IMR-90 (cell line): ENCODE measurements around the gene HERPUD1. TPM values are rescaled to one million over a fixed set of nuclear protein-coding genes. Genes with fewer than 3 reads are reported as not detected.

Source experiments
- ATAC-seq: fragments of 200-7000 bp; cut with Tn5 transposase; 2 replicates; pipeline ENCODE4 v1.9.1; 2020; ENCODE audit warnings: low read depth, mild to moderate bottlenecking, moderate library complexity
- BruUV-seq: library from RNA; stranded (reverse); fragments of 400-500 nt; replicated peaks from 2 replicates; lab custom pipeline; 2021; lab: Mats Ljungman, UMichigan
- CTCF ChIA-PET: fragments of 300-600 bp; formaldehyde crosslinking; extraction: SDS; loops from one replicate; lab custom pipeline; 2021; ENCODE audit warnings: antibody characterized with exemption; lab: Yijun Ruan, JAX
- POLR2A ChIA-PET: fragments of 300-600 bp; sonication (Branson Sonifier 250); formaldehyde crosslinking; loops from one replicate; lab custom pipeline; 2022; ENCODE audit warnings: antibody characterized with exemption; ENCODE audit not compliant: unreplicated experiment; lab: Charles Lee
- DNase-seq: peaks from one replicate; pipeline ENCODE4 v3.0.0; 2013
- H2AFZ ChIP-seq: replicated peaks from 2 replicates; pipeline ENCODE3; 2013; ENCODE audit warnings: low read length, mild to moderate bottlenecking; ENCODE audit not compliant: poor library complexity
- H2AK5ac ChIP-seq: 2 replicates; pipeline ENCODE4 v1.6.1; 2013; ENCODE audit warnings: low read depth, low read length, inconsistent platforms
- H2AK9ac ChIP-seq: replicated peaks from 2 replicates; pipeline ENCODE3; 2013; ENCODE audit warnings: mild to moderate bottlenecking, low read depth, low read length, moderate library complexity; ENCODE audit not compliant: poor library complexity
- H2BK120ac ChIP-seq: 2 replicates; pipeline ENCODE4 v1.6.1; 2013; ENCODE audit warnings: low read depth, low read length, inconsistent platforms
- H2BK15ac ChIP-seq: 3 replicates; pipeline ENCODE4 v1.6.1; 2013; ENCODE audit warnings: low read depth, low read length, inconsistent platforms
- H2BK20ac ChIP-seq: 2 replicates; pipeline ENCODE4 v1.6.1; 2013; ENCODE audit warnings: low read depth, mild to moderate bottlenecking, inconsistent platforms, low read length, moderate library complexity
- H2BK5ac ChIP-seq: 2 replicates; pipeline ENCODE4 v1.6.1; 2013; ENCODE audit warnings: mild to moderate bottlenecking, low read depth, low read length, inconsistent platforms; ENCODE audit not compliant: poor library complexity, severe bottlenecking
- H3K14ac ChIP-seq: replicated peaks from 2 replicates; pipeline ENCODE4 v1.6.1; 2013; ENCODE audit warnings: low read depth, low read length, inconsistent platforms
- H3K18ac ChIP-seq: 2 replicates; pipeline ENCODE4 v1.6.1; 2013; ENCODE audit warnings: low read depth, low read length, control low read depth
- H3K23ac ChIP-seq: 2 replicates; pipeline ENCODE4 v1.6.1; 2013; ENCODE audit warnings: low read depth, low read length, inconsistent platforms
- H3K27ac ChIP-seq: 2 replicates; pipeline ENCODE4 v1.5.1; 2013; ENCODE audit warnings: mild to moderate bottlenecking, control low read depth, low read length; ENCODE audit not compliant: insufficient read depth
- H3K27me3 ChIP-seq: 2 replicates; pipeline ENCODE4 v1.6.1; 2013; ENCODE audit warnings: low read length; ENCODE audit not compliant: control insufficient read depth, insufficient read depth
- H3K36me3 ChIP-seq: 2 replicates; pipeline ENCODE4 v1.6.1; 2013; ENCODE audit warnings: low read length, mixed read lengths; ENCODE audit not compliant: control insufficient read depth, insufficient read depth
- H3K4ac ChIP-seq: 2 replicates; pipeline ENCODE4 v1.6.1; 2013; ENCODE audit warnings: low read depth, low read length, inconsistent platforms
- H3K4me1 ChIP-seq: 2 replicates; pipeline ENCODE4 v1.6.1; 2013; ENCODE audit warnings: low read length, mixed read lengths; ENCODE audit not compliant: control insufficient read depth, insufficient read depth
- H3K4me2 ChIP-seq: 2 replicates; pipeline ENCODE4 v1.6.1; 2013; ENCODE audit warnings: low read depth, mild to moderate bottlenecking, control low read depth, low read length, moderate library complexity
- H3K4me3 ChIP-seq: 2 replicates; pipeline ENCODE4 v1.5.1; 2013; ENCODE audit warnings: low read depth, mild to moderate bottlenecking, control low read depth, low read length, moderate library complexity; ENCODE audit not compliant: insufficient read depth
- H3K56ac ChIP-seq: 2 replicates; pipeline ENCODE4 v1.6.1; 2013; ENCODE audit warnings: low read length, inconsistent platforms; ENCODE audit not compliant: insufficient read depth; ENCODE audit errors: extremely low read depth
- H3K79me1 ChIP-seq, 2 experiments: 2 replicates each; pipeline ENCODE4 v1.6.1; 2013; ENCODE audit warnings: low read length in 2 of 2, inconsistent platforms in 1 of 2, low read depth in 1 of 2
- H3K9ac ChIP-seq: 2 replicates; pipeline ENCODE4 v1.6.1; 2013; ENCODE audit warnings: low read depth, low read length, control low read depth
- H3K9me1 ChIP-seq: 2 replicates; pipeline ENCODE4 v1.6.1; 2013; ENCODE audit warnings: low read length, inconsistent platforms; ENCODE audit not compliant: insufficient read depth
- H3K9me3 ChIP-seq: 2 replicates; pipeline ENCODE4 v1.6.1; 2013; ENCODE audit warnings: low read length; ENCODE audit not compliant: control insufficient read depth, insufficient read depth
- H4K20me1 ChIP-seq: 2 replicates; pipeline ENCODE4 v1.6.1; 2013; ENCODE audit warnings: low read length, inconsistent platforms; ENCODE audit not compliant: insufficient read depth
- H4K5ac ChIP-seq: 2 replicates; pipeline ENCODE4 v1.6.1; 2013; ENCODE audit warnings: mild to moderate bottlenecking, low read depth, low read length, control low read depth
- H4K8ac ChIP-seq, 2 experiments: 2 replicates each; pipeline ENCODE4 v1.6.1; 2013; ENCODE audit warnings: low read depth in 2 of 2, low read length in 2 of 2, control low read depth in 1 of 2, inconsistent platforms in 1 of 2
- H4K91ac ChIP-seq: 2 replicates; pipeline ENCODE4 v1.6.1; 2013; ENCODE audit warnings: low read depth, low read length, inconsistent platforms; ENCODE audit not compliant: insufficient read depth
- CEBPB ChIP-seq: IDR thresholded peaks from 2 replicates; pipeline ENCODE4 v1.6.1; 2012; ENCODE audit warnings: low read depth, low read length, improper control_type of control experiment
- CHD1 ChIP-seq: IDR thresholded peaks from 2 replicates; pipeline ENCODE4 v1.6.1; 2012; ENCODE audit warnings: low read depth, low read length, improper control_type of control experiment
- CTCF ChIP-seq: conservative IDR thresholded peaks from 2 replicates; pipeline ENCODE4 v1.5.1; 2012; ENCODE audit warnings: mild to moderate bottlenecking, low read depth, low read length, improper control_type of control experiment
- ELK1 ChIP-seq: fragments of 150-350 bp; IDR thresholded peaks from 2 replicates; pipeline ENCODE4 v1.6.1; 2016; ENCODE audit warnings: low read depth, mild to moderate bottlenecking, low read length, moderate library complexity, borderline replicate concordance
- FOS ChIP-seq: fragments of 150-350 bp; IDR thresholded peaks from 2 replicates; pipeline ENCODE4 v1.6.1; 2016; ENCODE audit warnings: low read depth, low read length
- MAFK ChIP-seq: IDR thresholded peaks from 2 replicates; pipeline ENCODE4 v1.6.1; 2012; ENCODE audit warnings: low read depth, low read length, improper control_type of control experiment
- MAZ ChIP-seq: IDR thresholded peaks from 2 replicates; pipeline ENCODE4 v1.6.1; 2012; ENCODE audit warnings: low read depth, mild to moderate bottlenecking, low read length, improper control_type of control experiment, moderate library complexity, borderline replicate concordance
- POLR2A ChIP-seq: IDR thresholded peaks from 2 replicates; pipeline ENCODE4 v1.6.1; 2012; ENCODE audit warnings: mild to moderate bottlenecking, low read depth, low read length
- RAD21 ChIP-seq: IDR thresholded peaks from 2 replicates; pipeline ENCODE4 v1.6.1; 2012; ENCODE audit warnings: low read length, improper control_type of control experiment
- RCOR1 ChIP-seq: IDR thresholded peaks from 2 replicates; pipeline ENCODE4 v1.6.1; 2012; ENCODE audit warnings: mild to moderate bottlenecking, low read length, improper control_type of control experiment; ENCODE audit not compliant: insufficient replicate concordance
- RFX5 ChIP-seq: IDR thresholded peaks from 2 replicates; pipeline ENCODE4 v1.8.0; 2012; ENCODE audit warnings: low read depth, mild to moderate bottlenecking, low read length, moderate library complexity
- SMC3 ChIP-seq: fragments of 150-350 bp; IDR thresholded peaks from 2 replicates; pipeline ENCODE4 v1.6.1; 2016; ENCODE audit warnings: low read depth, mild to moderate bottlenecking, antibody characterized with exemption, low read length, moderate library complexity
- WGBS, 2 experiments: methylation state at CpG; one replicate each; pipeline versions ENCODE4 v1.1.5 to v1.1.7; 2013; ENCODE audit warnings: missing lambda C conversion rate in 2 of 2; ENCODE audit not compliant: insufficient read length in 1 of 2; ENCODE audit errors: extremely low coverage in 2 of 2; 5-methylcytosine and 5-hydroxymethylcytosine counted together
- dilution Hi-C: fragments of 300-500 bp; cut with HindIII; formaldehyde crosslinking; loops from one replicate; pipeline ENCODE4 v1.14.3; 2018; ENCODE audit warnings: low sequenced_read_pairs; ENCODE audit not compliant: unreplicated experiment
- in situ Hi-C: fragments of 300-500 bp; cut with MboI; formaldehyde crosslinking; loops from 3 replicates; pipeline ENCODE4 v1.14.3; 2019; ENCODE audit warnings: low sequenced_read_pairs, inconsistent platforms, mixed read lengths
- intact Hi-C: fragments of 100-400 bp; cut with micrococcal nuclease; formaldehyde crosslinking; loops from 2 replicates; pipeline ENCODE4 v1.10.0; 2022
- polyA plus RNA-seq, 3 experiments: library from polyadenylated mRNA; depleted of rRNA; stranded (reverse); fragments of >200 nt; gene quantifications; 2 replicates each; pipeline ENCODE4 v1.2.3, GENCODE V29; 2012; ENCODE audit warnings: low replicate concordance in 1 of 3
- total RNA-seq: library from RNA; depleted of rRNA; stranded (reverse); fragments of >200 nt; gene quantifications from 2 replicates; pipeline ENCODE4 v1.2.3, GENCODE V29; 2012

Gene HERPUD1
- total and polyA plus RNA-seq, 2 of the 4 experiments (the other 2 are of a cell fraction), result 130 to 148 TPM

GRCh38 chr16:56972403-56973293 lies 40.7 kb downstream of the HERPUD1 start:
- no peak for ATAC-seq
- POLR2A ChIA-PET, result no interaction called here
- in situ Hi-C loops, result no loop called here

More at GRCh38 chr16:56972403-56973293, 40.7 kb downstream of the HERPUD1 start:
- Histone ChIP-seq H3K9me3 (no peaks in the 10 kb centered on the region), H3K27ac (no peak overlapping the region), H3K14ac (no peak overlapping the region), H3K36me3 (no peaks in the 10 kb centered on the region), H3K18ac (no peak overlapping the region), H4K5ac (no peak overlapping the region), H2AK9ac (no peak overlapping the region), H2BK15ac (no peak overlapping the region), H2AFZ (peak overlapping the region; percentile 23), H3K4me2 (no peak overlapping the region), H4K8ac (no peak overlapping the region), H3K23ac (no peak overlapping the region), H4K91ac (no peak overlapping the region), H2BK120ac (no peak overlapping the region), H3K27me3 (peaks cover 5% of the 10 kb centered on the region; the same call in 1 of the 2 replicates), H3K9me1 (no peaks in the 10 kb centered on the region; the same call in 1 of the 2 replicates), H2AK5ac (no peak overlapping the region), H3K4me3 (no peak overlapping the region), H3K56ac (no peak overlapping the region), H3K79me1 (no peaks in the 10 kb centered on the region), H3K9ac (no peak overlapping the region), H2BK20ac (no peak overlapping the region), H4K20me1 (no peaks in the 10 kb centered on the region), H3K4me1 (peaks cover 2% of the 10 kb centered on the region; the same call in 1 of the 2 replicates), H3K4ac (no peak overlapping the region), H2BK5ac (no peak overlapping the region)
- no TSS peak for BruUV-seq
- dilution Hi-C loops, result no loop called here
- DNase-seq, result no peak
- TF ChIP-seq RFX5, result no peak
- TF ChIP-seq CEBPB, result no peak
- TF ChIP-seq MAFK, result no peak
- no peak for TF ChIP-seq CHD1
- TF ChIP-seq CTCF, result no peak
- no peak for TF ChIP-seq MAZ
- no peak for TF ChIP-seq SMC3
- TF ChIP-seq POLR2A, result no peak
- TF ChIP-seq RCOR1, result no peak
- no peak for TF ChIP-seq FOS
- no peak for TF ChIP-seq RAD21
- no peak for TF ChIP-seq ELK1
- WGBS, 2 experiments, result 76% methylated on average over 8 of the region's 18 CpGs; no CpG with 5 or more reads in 1 of the 2 experiments
- CTCF ChIA-PET, result interaction anchor here (0.9 kb wide), 1 partner anchor 8 kb away, joined by 3 read pairs; no protein-coding TSS in a partner anchor
- intact Hi-C loops, result no loop called here
